IMR-90 (cell line): ENCODE data around the gene THRB. TPM values are rescaled to one million over a fixed set of nuclear protein-coding genes. Genes with fewer than 3 reads are reported as not detected.

ENCODE experiments used
- ATAC-seq: fragments of 200-7000 bp; cut with Tn5 transposase; 2 replicates; pipeline ENCODE4 v1.9.1; 2020; ENCODE audit warnings: low read depth, mild to moderate bottlenecking, moderate library complexity
- BruUV-seq: library from RNA; stranded (reverse); fragments of 400-500 nt; replicated peaks from 2 replicates; lab custom pipeline; 2021; lab: Mats Ljungman, UMichigan
- CTCF ChIA-PET: fragments of 300-600 bp; formaldehyde crosslinking; extraction: SDS; loops from one replicate; lab custom pipeline; 2021; ENCODE audit warnings: antibody characterized with exemption; lab: Yijun Ruan, JAX
- POLR2A ChIA-PET: fragments of 300-600 bp; sonication (Branson Sonifier 250); formaldehyde crosslinking; loops from one replicate; lab custom pipeline; 2022; ENCODE audit warnings: antibody characterized with exemption; ENCODE audit not compliant: unreplicated experiment; lab: Charles Lee
- DNase-seq: peaks from one replicate; pipeline ENCODE4 v3.0.0; 2013
- H2AFZ ChIP-seq: replicated peaks from 2 replicates; pipeline ENCODE3; 2013; ENCODE audit warnings: low read length, mild to moderate bottlenecking; ENCODE audit not compliant: poor library complexity
- H2AK5ac ChIP-seq: 2 replicates; pipeline ENCODE4 v1.6.1; 2013; ENCODE audit warnings: low read depth, low read length, inconsistent platforms
- H2AK9ac ChIP-seq: replicated peaks from 2 replicates; pipeline ENCODE3; 2013; ENCODE audit warnings: mild to moderate bottlenecking, low read depth, low read length, moderate library complexity; ENCODE audit not compliant: poor library complexity
- H2BK120ac ChIP-seq: 2 replicates; pipeline ENCODE4 v1.6.1; 2013; ENCODE audit warnings: low read depth, low read length, inconsistent platforms
- H2BK15ac ChIP-seq: 3 replicates; pipeline ENCODE4 v1.6.1; 2013; ENCODE audit warnings: low read depth, low read length, inconsistent platforms
- H2BK20ac ChIP-seq: 2 replicates; pipeline ENCODE4 v1.6.1; 2013; ENCODE audit warnings: low read depth, mild to moderate bottlenecking, inconsistent platforms, low read length, moderate library complexity
- H2BK5ac ChIP-seq: 2 replicates; pipeline ENCODE4 v1.6.1; 2013; ENCODE audit warnings: mild to moderate bottlenecking, low read depth, low read length, inconsistent platforms; ENCODE audit not compliant: poor library complexity, severe bottlenecking
- H3K14ac ChIP-seq: replicated peaks from 2 replicates; pipeline ENCODE4 v1.6.1; 2013; ENCODE audit warnings: low read depth, low read length, inconsistent platforms
- H3K18ac ChIP-seq: 2 replicates; pipeline ENCODE4 v1.6.1; 2013; ENCODE audit warnings: low read depth, low read length, control low read depth
- H3K23ac ChIP-seq: 2 replicates; pipeline ENCODE4 v1.6.1; 2013; ENCODE audit warnings: low read depth, low read length, inconsistent platforms
- H3K27ac ChIP-seq: 2 replicates; pipeline ENCODE4 v1.5.1; 2013; ENCODE audit warnings: mild to moderate bottlenecking, control low read depth, low read length; ENCODE audit not compliant: insufficient read depth
- H3K27me3 ChIP-seq: 2 replicates; pipeline ENCODE4 v1.6.1; 2013; ENCODE audit warnings: low read length; ENCODE audit not compliant: control insufficient read depth, insufficient read depth
- H3K36me3 ChIP-seq: 2 replicates; pipeline ENCODE4 v1.6.1; 2013; ENCODE audit warnings: low read length, mixed read lengths; ENCODE audit not compliant: control insufficient read depth, insufficient read depth
- H3K4ac ChIP-seq: 2 replicates; pipeline ENCODE4 v1.6.1; 2013; ENCODE audit warnings: low read depth, low read length, inconsistent platforms
- H3K4me1 ChIP-seq: 2 replicates; pipeline ENCODE4 v1.6.1; 2013; ENCODE audit warnings: low read length, mixed read lengths; ENCODE audit not compliant: control insufficient read depth, insufficient read depth
- H3K4me2 ChIP-seq: 2 replicates; pipeline ENCODE4 v1.6.1; 2013; ENCODE audit warnings: low read depth, mild to moderate bottlenecking, control low read depth, low read length, moderate library complexity
- H3K4me3 ChIP-seq: 2 replicates; pipeline ENCODE4 v1.5.1; 2013; ENCODE audit warnings: low read depth, mild to moderate bottlenecking, control low read depth, low read length, moderate library complexity; ENCODE audit not compliant: insufficient read depth
- H3K56ac ChIP-seq: 2 replicates; pipeline ENCODE4 v1.6.1; 2013; ENCODE audit warnings: low read length, inconsistent platforms; ENCODE audit not compliant: insufficient read depth; ENCODE audit errors: extremely low read depth
- H3K79me1 ChIP-seq, 2 experiments: 2 replicates each; pipeline ENCODE4 v1.6.1; 2013; ENCODE audit warnings: low read length in 2 of 2, inconsistent platforms in 1 of 2, low read depth in 1 of 2
- H3K9ac ChIP-seq: 2 replicates; pipeline ENCODE4 v1.6.1; 2013; ENCODE audit warnings: low read depth, low read length, control low read depth
- H3K9me1 ChIP-seq: 2 replicates; pipeline ENCODE4 v1.6.1; 2013; ENCODE audit warnings: low read length, inconsistent platforms; ENCODE audit not compliant: insufficient read depth
- H3K9me3 ChIP-seq: 2 replicates; pipeline ENCODE4 v1.6.1; 2013; ENCODE audit warnings: low read length; ENCODE audit not compliant: control insufficient read depth, insufficient read depth
- H4K20me1 ChIP-seq: 2 replicates; pipeline ENCODE4 v1.6.1; 2013; ENCODE audit warnings: low read length, inconsistent platforms; ENCODE audit not compliant: insufficient read depth
- H4K5ac ChIP-seq: 2 replicates; pipeline ENCODE4 v1.6.1; 2013; ENCODE audit warnings: mild to moderate bottlenecking, low read depth, low read length, control low read depth
- H4K8ac ChIP-seq, 2 experiments: 2 replicates each; pipeline ENCODE4 v1.6.1; 2013; ENCODE audit warnings: low read depth in 2 of 2, low read length in 2 of 2, control low read depth in 1 of 2, inconsistent platforms in 1 of 2
- H4K91ac ChIP-seq: 2 replicates; pipeline ENCODE4 v1.6.1; 2013; ENCODE audit warnings: low read depth, low read length, inconsistent platforms; ENCODE audit not compliant: insufficient read depth
- BHLHE40 ChIP-seq: fragments of 150-350 bp; IDR thresholded peaks from 2 replicates; pipeline ENCODE4 v1.6.1; 2016; ENCODE audit warnings: mild to moderate bottlenecking, low read depth, low read length
- ELK1 ChIP-seq: fragments of 150-350 bp; IDR thresholded peaks from 2 replicates; pipeline ENCODE4 v1.6.1; 2016; ENCODE audit warnings: low read depth, mild to moderate bottlenecking, low read length, moderate library complexity, borderline replicate concordance
- FOS ChIP-seq: fragments of 150-350 bp; IDR thresholded peaks from 2 replicates; pipeline ENCODE4 v1.6.1; 2016; ENCODE audit warnings: low read depth, low read length
- MXI1 ChIP-seq: IDR thresholded peaks from 2 replicates; pipeline ENCODE4 v1.6.1; 2012; ENCODE audit warnings: low read depth, mild to moderate bottlenecking, low read length, moderate library complexity, borderline replicate concordance
- RCOR1 ChIP-seq: IDR thresholded peaks from 2 replicates; pipeline ENCODE4 v1.6.1; 2012; ENCODE audit warnings: mild to moderate bottlenecking, low read length, improper control_type of control experiment; ENCODE audit not compliant: insufficient replicate concordance
- SMC3 ChIP-seq: fragments of 150-350 bp; IDR thresholded peaks from 2 replicates; pipeline ENCODE4 v1.6.1; 2016; ENCODE audit warnings: low read depth, mild to moderate bottlenecking, antibody characterized with exemption, low read length, moderate library complexity
- WGBS, 2 experiments: methylation state at CpG; one replicate each; pipeline versions ENCODE4 v1.1.5 to v1.1.7; 2013; ENCODE audit warnings: missing lambda C conversion rate in 2 of 2; ENCODE audit not compliant: insufficient read length in 1 of 2; ENCODE audit errors: extremely low coverage in 2 of 2; 5-methylcytosine and 5-hydroxymethylcytosine counted together
- dilution Hi-C: fragments of 300-500 bp; cut with HindIII; formaldehyde crosslinking; loops from one replicate; pipeline ENCODE4 v1.14.3; 2018; ENCODE audit warnings: low sequenced_read_pairs; ENCODE audit not compliant: unreplicated experiment
- in situ Hi-C: fragments of 300-500 bp; cut with MboI; formaldehyde crosslinking; loops from 3 replicates; pipeline ENCODE4 v1.14.3; 2019; ENCODE audit warnings: low sequenced_read_pairs, inconsistent platforms, mixed read lengths
- intact Hi-C: fragments of 100-400 bp; cut with micrococcal nuclease; formaldehyde crosslinking; loops from 2 replicates; pipeline ENCODE4 v1.10.0; 2022
- polyA plus RNA-seq, 3 experiments: library from polyadenylated mRNA; depleted of rRNA; stranded (reverse); fragments of >200 nt; gene quantifications; 2 replicates each; pipeline ENCODE4 v1.2.3, GENCODE V29; 2012; ENCODE audit warnings: low replicate concordance in 1 of 3
- total RNA-seq: library from RNA; depleted of rRNA; stranded (reverse); fragments of >200 nt; gene quantifications from 2 replicates; pipeline ENCODE4 v1.2.3, GENCODE V29; 2012

THRB gene
- total and polyA plus RNA-seq, 2 of the 4 experiments (the other 2 are of a cell fraction): under 0.01 TPM; not detected in 1

- Histone ChIP-seq H3K27me3 (no peaks in the 10 kb centered on the region), H3K9ac (no peak overlapping the region), H3K9me3 (no peaks in the 10 kb centered on the region), H2AK9ac (no peak overlapping the region), H3K18ac (no peak overlapping the region), H3K79me1 (no peaks in the 10 kb centered on the region), H3K4me1 (no peaks in the 10 kb centered on the region; the same call in 1 of the 2 replicates), H2AK5ac (no peak overlapping the region), H3K9me1 (no peaks in the 10 kb centered on the region), H3K27ac (no peak overlapping the region), H3K14ac (no peak overlapping the region), H4K91ac (no peak overlapping the region), H3K36me3 (no peaks in the 10 kb centered on the region), H3K56ac (no peak overlapping the region), H4K20me1 (no peaks in the 10 kb centered on the region), H2BK5ac (no peak overlapping the region), H3K4me2 (no peak overlapping the region), H2BK20ac (no peak overlapping the region), H2AFZ (no peak overlapping the region), H4K5ac (no peak overlapping the region), H2BK120ac (no peak overlapping the region), H3K4me3 (no peak overlapping the region), H3K23ac (no peak overlapping the region), H3K4ac (no peak overlapping the region), H2BK15ac (no peak overlapping the region), H4K8ac (no peak overlapping the region)
- TF ChIP-seq ELK1 (no peak), BHLHE40 (no peak), RCOR1 (no peak), FOS (no peak), SMC3 (no peak), MXI1 (no peak)
- no TSS peak for BruUV-seq
- ChIA-PET POLR2A (no interaction called here), CTCF (interaction anchor here (1.1 kb wide), 1 partner anchor 12 kb away, joined by 3 read pairs; no protein-coding TSS in a partner anchor)
- WGBS, 2 experiments: 100% methylated on average over 1 of the region's 11 CpGs; no CpG with 5 or more reads in 1 of the 2 experiments
- peak; percentile 51; the same call in 1 of the 2 replicates for ATAC-seq
- dilution Hi-C loops (no loop called here), in situ Hi-C loops (no loop called here), intact Hi-C loops (no loop called here)
- peak; percentile 5 for DNase-seq
Measured at GRCh38 chr3:24100696-24101402, 393.8 kb downstream of the THRB start.
